GM19043 (cell line): ENCODE measurements around the gene FAM110A.
"Not testable (repeated sequence)": the region's sequence is repeated elsewhere in the genome, so short reads cannot be mapped to it uniquely, and the experiment has no call there.

Experiments used
- ATAC-seq: cut with Tn5 transposase; IDR thresholded peaks from one replicate; pipeline ENCODE4 v1.9.1; 2021; ENCODE audit warnings: low read depth; ENCODE audit not compliant: unreplicated experiment

FAM110A gene

DNA sequence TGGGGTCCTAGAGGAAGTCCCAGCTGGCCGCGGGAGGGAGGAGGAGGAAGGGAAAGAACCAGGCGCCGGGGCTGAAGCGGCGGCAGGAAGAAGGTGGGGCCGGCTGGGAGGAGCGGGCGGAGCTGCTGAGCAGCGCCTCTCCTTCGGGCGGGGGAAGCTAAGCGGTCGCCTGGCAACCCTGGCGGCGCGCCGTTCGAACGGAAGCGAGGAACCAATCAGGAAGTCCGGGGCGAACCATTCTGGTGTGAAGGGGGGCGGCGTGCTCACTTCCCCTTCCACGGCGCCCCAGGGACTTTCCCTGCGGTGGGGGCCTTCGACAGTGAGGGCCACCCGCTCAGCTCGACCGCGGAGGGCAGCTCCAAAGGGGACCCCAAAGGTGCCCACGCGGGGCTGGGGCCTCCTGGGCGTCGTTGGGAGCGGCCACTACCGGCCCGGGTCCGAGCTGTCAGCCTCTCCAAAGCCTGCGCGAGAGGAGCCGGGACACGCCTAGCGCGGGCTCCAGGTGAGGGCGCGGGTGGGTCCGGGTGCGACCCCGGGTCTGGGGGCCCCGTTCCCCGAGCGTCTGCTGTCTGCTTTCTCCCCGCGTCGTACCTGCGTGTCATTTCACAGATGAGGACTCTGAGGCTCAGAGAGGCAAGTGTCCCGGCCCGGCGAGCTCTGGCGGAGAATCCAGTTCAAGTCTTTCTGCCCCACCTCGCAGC lies at the start of gene FAM110A:
Gene FAM110A (plus strand): TSS at position 266 of the 701 bp plus-strand sequence. CDS start 11,090 bp downstream, outside the sequence.
- ATAC-seq = peak; percentile 96

DNA sequence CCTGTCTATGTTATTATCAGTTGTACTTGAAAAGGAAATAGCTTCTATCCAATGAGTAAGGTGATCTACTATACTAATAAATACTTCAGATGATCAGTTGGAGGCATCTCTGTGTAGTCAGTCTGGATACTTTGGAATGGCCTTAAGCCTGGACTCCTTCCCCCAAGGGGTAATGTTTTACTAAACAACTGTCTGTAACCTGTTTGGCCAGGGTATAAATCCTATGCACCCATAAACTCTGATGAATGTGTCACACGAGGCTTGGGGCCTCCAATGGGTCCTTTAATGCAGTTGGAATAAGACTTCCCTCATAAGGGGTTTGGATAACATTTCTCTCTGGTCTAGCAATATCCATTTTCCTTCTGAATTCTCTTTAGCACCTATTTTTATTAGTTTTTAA lies 45.7 kb upstream of the FAM110A start:
- no peak for ATAC-seq

DNA sequence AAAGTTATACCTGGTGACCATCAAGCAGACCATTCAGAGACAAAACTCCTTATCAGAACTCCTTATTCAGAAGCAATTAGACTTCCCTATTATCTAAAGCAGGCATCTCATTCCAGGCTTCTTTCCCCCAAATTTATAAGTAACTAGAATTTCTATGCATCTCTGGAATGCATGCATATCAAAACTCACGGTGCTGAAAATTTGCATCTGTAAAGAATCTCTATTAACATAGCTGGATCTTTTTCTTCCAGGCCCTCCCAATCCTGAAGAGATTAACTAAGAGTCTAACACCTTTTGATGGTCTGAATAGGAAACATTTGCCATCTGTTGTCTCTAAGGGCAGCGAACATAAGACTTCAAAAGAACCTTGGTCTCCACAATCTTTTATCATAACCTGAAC lies 42.5 kb upstream of the FAM110A start:
- ATAC-seq = no peak

DNA sequence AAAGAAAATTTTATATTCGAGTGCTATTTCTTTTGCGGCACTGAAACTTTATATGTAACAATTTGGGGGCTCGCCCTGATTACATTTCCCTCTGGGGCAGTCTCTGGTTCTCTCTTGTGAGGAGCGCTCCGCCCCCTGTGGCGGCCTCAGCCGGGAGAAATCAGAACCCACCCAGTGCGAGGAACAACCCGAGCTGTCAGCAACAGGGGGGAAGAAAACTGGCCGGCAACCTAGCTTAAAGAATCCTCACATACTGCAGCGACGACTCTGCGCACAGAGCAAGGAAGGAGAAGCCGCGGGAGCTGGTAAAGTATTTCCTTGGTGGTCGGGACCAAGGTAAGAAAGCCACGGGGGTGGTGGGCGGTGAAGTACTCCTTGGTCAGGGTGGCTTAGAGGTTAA lies 41.3 kb upstream of the FAM110A start:
- ATAC-seq = no peak

DNA sequence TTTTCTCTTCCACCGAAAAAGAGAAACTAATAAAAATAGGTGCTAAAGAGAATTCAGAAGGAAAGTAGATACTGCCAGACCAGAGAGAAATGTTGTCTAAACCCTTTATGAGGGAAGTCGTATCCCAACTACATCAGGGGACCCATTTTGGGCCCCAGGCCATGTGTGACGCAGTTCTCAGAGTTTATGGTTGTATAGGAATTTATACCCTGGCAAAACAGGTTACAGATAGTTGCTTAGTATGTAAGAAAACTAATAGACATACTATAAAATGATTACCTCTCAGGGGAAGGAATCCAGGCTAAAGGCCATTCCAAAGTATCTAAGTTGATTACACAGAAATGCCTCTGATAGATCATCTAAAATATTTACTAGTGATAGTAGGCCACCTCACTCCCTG lies 36.6 kb upstream of the FAM110A start:
- ATAC-seq = no peak

DNA sequence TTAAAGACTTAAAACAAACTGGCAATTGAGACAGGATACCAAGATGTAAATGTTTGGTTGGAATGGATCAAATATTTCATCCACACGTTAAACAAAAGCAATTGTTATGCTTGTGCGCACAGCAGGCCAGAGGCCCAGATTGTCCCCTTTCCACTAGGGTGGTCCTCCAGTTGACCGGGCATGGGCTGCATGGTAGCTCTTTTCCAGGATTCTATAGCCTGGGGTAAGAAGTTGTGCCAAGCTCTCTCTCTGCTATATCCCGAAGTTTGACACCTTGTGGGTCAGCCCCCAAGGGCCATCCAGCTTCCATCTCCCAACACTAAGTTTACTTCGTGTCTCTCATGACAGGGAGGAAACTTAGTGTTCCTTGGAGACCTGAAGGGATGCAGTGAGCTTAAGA lies 34.8 kb upstream of the FAM110A start:
- ATAC-seq = not testable (repeated sequence)

DNA sequence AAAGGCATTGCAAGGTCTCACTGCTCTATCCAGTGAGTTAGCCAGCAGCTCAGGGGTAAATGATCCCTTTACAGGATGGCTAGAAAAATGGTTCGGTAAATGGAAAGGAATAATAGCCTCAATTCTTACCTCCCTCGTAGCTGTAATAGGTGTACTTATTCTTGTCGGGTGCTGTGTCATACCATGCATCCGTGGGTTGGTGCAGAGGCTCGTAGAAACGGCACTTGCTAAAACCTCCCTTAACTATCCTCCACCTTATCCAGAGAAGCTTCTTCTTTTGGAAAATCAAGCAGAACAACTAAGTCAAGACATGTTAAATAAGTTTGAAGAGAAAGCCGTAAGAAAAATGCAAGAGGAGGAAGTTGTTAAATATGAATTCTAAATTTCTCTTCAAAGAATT lies 33.5 kb upstream of the FAM110A start:
- ATAC-seq = not testable (repeated sequence)

DNA sequence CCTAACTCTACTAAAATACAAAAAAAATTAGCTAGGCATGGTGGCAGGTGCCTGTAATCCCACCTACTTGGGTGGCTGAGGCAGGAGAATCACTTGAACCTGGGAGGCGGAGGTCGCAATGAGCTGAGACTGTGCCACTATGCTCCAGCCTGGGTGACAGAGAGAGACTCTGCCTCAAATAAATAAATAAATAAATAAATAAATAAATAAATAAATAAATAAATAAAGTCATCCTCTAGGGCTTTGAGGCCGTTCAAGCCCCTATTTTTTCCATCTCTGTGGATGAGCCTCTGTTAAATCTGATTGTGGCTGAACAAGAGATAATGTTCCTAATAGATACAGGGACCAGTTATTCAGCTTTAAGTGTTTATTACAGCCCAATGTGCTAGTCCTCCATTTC lies 31.8 kb upstream of the FAM110A start:
- no peak for ATAC-seq

DNA sequence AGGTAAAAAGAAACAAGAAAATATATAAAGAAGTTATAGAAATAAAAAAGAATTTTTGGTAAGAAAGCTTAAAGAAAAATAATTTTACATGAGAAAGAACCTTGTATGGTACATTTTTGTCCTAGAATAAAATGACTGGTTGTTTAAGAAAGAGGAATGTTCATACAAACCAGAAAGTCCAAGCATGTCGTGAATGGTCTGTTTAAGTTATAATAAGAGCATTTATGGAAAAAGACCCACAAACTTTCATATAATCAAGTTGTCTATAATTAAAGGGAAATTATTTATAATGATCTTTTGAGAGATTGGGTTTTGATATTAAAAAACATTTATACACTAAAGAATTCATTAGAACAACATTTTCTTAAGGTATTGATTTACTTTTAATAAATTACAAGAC lies 27.8 kb upstream of the FAM110A start:
- ATAC-seq = no peak

DNA sequence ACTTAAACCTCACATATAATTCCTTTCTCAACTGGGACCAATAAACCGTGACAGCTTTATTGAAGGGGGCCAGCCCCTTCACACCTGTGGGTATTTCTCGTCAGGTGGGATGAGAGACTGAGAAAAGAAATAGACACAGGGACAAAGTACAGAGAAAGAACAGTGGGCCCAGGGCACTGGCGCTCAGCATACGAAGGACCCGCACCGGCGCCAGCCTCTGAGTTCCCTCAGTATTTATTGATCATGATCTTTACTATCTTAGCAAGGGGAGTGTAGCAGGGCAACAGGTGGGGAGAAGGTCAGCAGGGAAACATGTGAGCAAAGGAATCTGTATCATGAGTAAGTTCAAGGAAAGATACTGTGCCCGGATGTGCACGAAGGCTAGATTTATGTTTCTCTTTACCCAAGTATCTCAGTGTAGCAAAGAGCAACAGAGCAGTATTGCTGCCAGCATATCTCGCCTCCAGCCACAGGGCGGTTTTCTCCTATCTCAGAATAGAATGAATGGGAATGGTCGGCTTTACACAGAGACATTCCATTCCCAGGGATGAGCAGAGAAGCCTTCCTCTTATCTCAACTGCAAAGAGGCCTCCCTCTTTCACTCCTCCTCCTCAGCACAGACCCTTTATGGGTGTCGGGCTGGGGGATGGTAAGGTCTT lies 21.6 kb upstream of the FAM110A start:
- ATAC-seq = not testable (repeated sequence)

DNA sequence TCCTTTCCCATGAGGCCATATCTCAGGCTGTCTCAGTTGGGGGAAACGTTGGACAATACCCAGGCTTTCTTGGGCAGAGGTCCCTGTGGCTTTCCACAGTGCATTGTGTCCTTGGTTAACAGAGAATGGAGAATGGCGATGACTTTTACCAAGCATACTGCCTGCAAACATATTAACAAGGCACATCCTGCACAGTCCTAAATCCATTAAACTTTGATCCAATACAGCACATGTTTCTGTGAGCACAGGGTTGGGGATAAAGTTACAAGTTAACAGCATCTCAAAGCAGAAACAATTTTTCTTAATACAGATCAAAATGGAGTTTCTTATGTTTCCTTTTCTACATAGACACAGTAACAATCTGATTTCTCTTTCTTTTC lies 21.1 kb upstream of the FAM110A start:
- not testable (repeated sequence) for ATAC-seq

DNA sequence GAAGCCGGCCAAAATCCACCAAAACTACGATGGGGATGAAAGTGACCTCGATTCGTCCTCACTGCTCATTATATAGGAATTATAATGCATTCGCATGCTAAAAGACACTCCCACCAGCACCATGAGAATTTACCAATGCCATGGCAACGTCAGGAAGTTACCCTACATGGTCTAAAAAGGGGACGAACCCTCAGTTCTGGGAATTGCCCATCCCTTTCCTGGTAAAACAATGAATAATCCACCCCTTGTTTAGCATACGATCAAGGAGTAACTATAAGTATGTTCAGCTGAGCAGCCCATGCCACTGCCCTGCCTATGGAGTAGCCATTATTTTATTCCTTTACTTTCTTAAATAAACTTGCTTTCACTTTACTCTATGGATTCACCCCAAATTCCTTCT lies 20.1 kb upstream of the FAM110A start:
- ATAC-seq = no peak

DNA sequence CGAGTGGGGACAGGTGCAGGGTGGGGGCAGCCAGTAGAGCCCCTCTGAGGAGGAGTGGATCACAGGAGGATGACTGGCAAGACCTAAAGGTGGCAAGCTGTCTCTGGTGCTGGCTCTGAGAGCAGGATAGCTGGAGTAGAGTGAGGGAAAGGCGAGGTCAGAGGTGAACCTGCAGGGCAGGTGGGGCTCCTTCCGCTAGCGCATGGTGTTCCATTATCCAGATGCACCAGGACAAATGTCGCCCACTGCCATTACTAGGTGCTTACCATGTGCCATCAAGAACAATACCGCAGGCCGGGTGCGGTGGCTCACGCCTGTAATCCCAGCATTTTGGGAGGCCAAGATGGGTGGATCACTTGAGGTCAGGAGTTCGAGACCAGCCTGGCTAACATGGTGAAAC lies 18.3 kb upstream of the FAM110A start:
- no peak for ATAC-seq

DNA sequence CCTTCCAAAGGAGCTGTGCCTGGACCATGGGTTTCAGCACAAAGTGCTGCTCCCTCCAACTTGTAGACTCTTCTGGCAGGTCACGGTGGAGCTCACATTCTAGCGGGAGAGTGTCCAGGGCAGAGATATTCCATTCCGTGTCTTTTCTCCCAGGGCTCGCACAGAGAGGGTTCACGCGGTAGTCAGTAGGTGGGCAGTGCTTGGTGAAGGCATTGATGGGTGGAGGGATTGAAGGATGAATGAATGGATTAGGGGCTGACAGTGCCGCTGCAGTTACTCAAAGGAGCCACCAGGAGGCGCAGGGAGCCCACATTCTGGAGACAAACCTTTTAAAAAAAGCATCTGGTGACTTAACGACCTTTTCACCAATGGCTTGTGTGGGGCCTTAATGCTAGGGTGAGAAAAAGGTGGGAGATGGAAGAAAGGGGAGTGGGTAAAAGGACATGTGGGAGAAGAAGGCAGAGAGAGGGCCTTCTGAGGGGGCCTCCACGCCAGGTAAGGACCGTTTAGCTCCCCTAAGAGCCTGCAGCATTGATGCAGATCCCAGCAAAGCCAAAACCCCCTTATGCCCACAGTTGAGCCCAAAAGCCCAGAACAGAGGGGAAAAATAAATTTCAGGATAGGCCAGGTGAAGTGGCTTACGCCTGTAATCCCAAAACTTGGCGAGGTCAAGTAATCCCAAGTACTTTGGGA lies 17.5 kb upstream of the FAM110A start:
- ATAC-seq = no peak

DNA sequence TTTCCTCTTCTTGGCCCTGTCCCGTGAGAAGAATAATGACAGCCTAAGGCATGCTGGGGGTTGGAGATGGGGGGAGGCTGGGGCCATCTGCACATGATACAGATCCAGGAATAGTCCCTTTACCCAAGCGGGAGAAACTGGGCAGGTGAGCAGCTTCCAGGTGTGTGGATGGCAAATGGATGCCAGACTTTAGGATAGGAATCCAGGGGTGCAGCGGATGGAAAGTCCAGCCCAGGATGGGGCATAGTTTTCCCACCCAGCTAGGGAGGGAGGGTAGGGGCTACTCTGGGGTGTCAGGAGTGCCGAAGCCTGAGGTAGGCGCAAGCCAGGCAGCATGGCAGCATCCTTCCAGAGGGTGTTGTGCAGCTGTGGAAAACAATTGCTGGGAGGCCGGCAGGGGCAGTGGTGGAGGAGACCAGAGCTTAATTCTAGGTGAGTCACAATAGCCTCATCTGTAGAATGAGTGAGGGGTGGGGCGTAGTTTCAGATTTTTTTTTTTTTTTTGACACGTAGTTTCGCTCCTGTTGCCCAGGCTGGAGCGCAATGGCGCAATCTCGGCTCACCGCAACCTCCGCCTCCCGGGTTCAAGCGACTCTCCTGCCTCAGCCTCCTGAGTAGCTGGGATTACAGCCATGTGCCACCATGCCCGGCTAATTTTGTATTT lies 15.4 kb upstream of the FAM110A start:
- ATAC-seq = no peak

DNA sequence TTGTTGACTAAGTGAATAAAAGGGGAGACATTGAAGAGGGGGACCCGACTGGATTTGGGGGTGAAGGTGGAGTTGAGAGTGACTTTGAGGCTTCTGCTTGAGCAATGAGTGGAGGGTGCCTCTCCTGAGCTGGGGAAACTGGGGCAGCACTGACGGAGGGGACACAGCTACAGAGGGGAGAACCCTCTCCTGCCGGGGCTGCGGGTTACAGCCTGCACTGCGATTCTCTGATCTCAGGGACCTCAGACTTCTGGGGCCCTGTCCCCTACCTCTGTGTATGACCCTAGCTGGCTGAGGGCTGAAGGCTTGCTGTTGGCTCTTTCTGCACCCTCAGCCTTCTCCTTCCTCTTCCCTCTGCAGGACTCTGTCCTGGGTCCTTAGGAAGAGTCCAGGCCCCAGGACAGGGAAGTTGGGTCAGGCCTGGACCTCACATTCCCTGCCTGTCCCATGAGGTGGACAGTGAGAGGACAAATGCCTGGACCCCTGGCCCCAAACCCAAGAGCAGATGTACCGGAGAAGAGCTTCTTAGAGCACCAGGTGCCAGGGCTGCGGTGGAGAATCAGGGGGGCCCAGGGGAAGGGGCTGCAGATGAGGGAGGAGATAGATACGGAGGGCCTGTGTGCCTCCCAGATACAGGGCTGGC lies 13.7 kb upstream of the FAM110A start:
- ATAC-seq = no peak

DNA sequence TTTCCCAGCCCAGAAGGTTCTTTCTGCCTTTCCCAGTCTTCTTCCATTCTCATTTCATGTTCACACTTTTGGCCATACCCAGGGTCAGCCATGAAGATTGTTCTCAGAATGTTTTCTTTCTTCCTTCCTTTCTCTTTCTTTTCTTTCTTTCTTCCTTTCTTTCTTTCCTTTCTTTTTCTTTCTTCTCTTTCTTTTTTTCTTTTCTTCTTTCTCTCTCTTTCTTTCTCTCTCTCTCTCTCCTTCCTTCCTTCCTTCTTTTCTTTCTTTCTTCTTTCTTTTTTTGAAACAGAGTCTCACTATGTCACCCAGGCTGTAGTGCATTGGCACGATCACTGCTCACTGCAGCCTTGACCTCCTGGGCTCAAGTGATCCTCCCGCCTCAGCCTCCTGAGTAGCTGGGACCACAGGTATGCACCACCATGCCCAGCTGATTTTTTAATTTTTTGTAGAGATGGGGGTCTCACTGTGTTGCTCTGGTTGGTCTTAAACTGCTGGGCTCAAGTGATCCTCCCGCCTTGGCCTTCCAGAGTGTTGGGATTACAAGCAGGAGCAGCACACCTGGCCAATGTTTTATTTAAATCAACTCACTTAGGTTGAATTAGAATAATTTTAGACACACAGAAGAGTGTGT lies 13.1 kb upstream of the FAM110A start:
- no peak for ATAC-seq

DNA sequence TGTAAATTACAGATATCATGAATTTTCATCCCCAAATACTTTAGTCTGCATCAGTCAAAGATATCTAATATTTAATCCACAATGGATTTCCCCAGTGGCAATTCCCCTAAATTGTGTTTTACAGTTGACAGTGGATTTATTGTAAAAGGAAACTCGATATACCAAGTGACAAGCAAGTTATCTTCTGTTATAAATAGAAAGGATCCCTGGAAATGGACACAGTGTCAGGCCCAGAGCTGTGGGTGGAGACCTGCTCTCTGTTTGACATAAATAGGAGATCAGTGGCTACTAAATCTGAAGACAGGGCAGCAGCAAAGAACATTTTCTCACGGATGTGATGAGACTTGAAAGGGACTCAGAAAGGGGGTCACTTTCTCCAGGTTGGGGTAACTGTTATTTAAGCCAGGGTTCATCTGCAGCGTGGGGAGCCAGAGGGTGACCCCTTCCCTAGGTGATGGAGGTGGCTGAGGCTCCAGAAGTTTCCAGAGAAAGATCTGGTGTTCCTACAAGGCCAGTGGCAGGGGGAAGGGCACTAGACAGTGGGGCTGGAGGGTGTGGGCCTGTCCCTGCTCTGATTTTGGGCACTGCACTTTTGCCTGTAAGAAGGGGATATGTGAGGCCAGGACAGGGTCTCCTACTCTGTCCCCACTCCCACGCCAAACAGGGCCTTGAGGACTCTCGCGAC lies 12.3 kb upstream of the FAM110A start:
- no peak for ATAC-seq

DNA sequence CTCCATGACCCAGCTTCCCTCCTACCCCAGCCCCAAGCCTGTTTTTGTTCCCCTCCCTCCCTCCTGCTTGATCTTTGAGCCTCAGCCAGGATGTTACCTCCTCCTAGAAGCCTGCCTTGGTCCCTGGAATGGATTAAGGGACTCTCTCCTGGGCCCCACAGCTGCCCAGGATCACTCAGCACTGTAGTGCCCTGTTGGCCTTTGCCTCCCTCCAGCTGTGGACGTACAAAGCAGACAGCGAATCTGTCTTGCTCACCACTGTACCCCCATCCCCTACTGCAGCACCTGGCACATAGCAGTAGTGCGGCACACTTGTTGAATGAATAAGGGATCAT lies 11.8 kb upstream of the FAM110A start:
- ATAC-seq = no peak
